Inflammatory macrophage (primary cell): ENCODE results near the gene ASPDH.

Experiments used
- DNase-seq, 2 donors: peaks; one replicate each; pipeline ENCODE4 v3.0.0-alpha.2; 2020 to 2022

The ASPDH gene

GRCh38 chr19:50494186-50495019 is 19.3 kb downstream of the ASPDH start:
- no peak for DNase-seq

DNA sequence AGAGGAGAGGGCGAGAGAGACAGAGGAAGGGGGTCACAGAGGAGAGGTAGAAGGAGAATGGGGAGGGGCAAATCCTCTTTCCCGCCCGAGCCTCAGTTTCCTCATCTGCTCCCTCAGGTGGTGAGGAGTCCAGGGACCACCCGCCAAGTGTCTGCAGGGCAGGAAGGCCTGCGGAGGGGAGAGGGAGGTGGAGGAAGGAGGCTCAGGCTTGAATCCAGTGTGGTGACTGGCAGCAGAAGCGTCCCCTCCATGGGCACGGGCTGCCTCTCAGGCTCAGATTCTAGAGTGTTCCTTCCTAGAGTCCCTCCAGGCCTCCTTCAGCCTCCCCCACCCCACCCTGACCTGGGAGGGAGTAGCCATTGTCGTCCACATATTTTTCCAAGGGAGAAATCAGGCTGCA is 20.5 kb downstream of the ASPDH start:
- DNase-seq: no peak

- peak in 1 of 2 donors; percentile 23 for DNase-seq
Measured at GRCh38 chr19:50492303-50493052, 21.2 kb downstream of the ASPDH start.

- DNase-seq: no peak
Measured at GRCh38 chr19:50490991-50491472, 22.7 kb downstream of the ASPDH start.

GRCh38 chr19:50490411-50490811 is 23.3 kb downstream of the ASPDH start:
- no peak for DNase-seq

DNA sequence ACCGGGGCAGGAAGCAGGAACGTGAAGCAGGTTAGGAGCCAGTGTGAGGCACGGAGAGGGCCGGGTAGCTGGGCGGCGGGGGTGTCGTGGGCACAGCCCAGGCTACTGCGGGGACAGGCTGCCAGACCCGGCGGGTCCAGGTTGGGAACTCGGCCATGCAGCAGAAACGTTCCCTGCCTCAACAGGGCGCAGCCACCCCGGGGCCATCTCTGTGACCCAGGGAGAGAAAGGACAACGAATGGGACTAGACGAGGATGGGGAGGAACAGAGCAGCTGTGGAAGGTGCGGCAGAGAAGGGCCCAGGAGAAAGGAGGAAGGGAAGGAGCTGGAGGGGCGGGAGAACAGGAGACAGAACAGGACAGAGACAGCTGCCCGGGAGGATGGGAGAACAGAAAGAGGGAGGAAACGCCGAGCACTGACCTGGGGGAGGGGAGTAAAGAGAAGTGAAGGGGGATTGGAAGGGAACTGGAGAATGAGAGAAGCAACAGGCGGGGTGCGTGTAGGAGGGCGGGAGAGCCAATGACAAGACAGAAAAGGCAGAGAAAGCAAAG is 24.2 kb downstream of the ASPDH start:
- DNase-seq: peak; percentile 14 to 35

GRCh38 chr19:50488389-50489194 is 25.1 kb downstream of the ASPDH start:
- peak in 1 of 2 donors; percentile 31 for DNase-seq

GRCh38 chr19:50486823-50487515 is 26.7 kb downstream of the ASPDH start:
- peak; percentile 48 for DNase-seq

DNA sequence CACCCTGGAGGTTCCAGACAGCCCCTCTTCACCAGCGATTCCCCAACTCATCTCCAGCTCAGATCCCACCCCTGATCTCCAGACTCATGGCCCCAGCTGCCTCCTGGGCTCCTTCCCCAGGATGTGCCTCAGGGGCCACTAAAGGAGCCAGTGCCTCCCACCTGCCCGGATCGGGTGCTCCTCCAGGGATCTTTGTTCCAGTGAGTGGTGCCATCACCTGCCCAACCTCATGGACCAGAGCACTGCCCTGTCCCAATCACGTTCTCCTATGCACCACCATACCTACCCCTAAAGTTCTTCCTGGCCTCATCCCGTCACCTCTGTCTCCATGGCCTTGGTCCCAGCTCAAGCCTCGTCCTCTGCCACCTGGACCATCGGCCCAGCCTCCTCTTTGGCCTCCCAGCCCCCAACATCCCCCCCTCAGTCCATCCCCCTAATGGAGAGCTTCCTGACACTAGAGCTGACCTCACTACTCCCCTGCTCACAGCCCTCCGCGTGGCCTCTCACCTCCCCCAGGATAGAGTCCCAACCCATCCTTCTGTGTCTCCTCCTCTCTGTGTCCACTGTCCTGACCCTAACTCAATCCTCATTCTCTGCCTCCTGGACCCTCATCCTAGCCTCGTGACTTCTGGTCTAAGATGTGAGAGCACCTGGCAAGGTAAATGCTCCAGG is 28.3 kb downstream of the ASPDH start:
- no peak for DNase-seq

- no peak for DNase-seq
Measured at GRCh38 chr19:50482916-50483315, 30.8 kb downstream of the ASPDH start.

DNA sequence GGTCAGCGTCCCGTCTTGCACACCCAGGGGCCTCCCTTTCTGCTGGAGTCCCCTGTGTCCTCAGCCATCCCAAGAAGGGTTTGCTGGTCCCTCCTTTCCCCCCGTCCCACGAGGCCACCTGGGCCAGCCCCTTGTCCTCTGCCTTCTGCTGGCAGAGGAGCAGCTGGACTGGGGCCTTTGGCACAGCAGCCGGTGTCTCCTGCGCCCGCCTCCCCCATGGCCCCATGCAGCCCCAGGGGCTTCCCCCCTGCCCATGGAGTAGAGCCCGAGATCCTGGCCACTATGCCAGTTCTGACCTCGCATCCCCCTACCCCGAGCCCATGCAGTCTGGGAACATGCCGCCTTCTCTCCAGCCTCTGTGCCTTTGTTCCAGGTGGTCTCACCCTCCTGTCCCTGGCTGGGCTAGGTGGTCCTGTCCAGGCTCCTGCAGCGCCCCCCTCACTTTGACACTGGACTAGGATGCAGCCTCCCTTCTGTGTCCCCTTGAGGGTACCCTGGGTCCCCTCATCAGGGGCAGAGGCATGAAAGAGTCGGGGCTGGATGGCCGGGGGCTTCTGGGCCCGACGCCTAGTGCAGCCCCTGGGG is 31.4 kb downstream of the ASPDH start:
- DNase-seq: no peak

- no peak for DNase-seq
Measured at GRCh38 chr19:50481351-50482149, 32.2 kb downstream of the ASPDH start.

DNA sequence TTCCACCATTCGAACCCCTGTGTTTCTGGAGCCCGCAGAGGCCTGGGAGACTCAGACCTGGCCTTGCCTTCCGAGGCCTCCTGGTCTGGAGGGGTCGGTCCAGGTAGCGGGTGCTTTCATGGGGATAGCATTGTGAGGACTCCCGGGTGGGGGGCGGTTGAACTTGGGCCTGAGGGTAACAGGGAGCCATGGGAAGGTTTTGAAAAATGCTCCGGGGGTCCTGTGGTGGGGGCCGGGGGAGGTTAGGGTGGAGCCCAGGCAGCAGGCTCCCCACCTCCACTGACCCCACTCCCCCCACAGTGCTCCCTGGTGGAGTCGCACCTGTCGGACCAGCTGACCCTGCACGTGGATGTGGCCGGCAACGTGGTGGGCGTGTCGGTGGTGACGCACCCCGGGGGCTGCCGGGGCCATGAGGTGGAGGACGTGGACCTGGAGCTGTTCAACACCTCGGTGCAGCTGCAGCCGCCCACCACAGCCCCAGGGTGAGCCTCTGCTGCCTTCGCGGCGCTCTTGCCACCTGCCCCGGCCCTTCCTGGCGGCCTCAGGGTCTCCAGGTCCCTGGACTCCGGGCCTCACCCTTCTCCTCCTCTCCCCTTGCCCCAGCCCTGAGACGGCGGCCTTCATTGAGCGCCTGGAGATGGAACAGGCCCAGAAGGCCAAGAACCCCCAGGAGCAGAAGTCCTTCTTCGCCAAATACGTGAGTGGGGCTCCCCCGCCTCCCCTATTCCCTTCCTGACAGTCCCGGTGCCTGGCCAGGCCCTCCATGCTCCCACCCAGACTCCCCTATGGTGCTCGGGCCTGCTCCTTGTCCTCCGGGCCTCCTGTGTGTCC is 33.2 kb downstream of the ASPDH start:
- no peak for DNase-seq

DNA sequence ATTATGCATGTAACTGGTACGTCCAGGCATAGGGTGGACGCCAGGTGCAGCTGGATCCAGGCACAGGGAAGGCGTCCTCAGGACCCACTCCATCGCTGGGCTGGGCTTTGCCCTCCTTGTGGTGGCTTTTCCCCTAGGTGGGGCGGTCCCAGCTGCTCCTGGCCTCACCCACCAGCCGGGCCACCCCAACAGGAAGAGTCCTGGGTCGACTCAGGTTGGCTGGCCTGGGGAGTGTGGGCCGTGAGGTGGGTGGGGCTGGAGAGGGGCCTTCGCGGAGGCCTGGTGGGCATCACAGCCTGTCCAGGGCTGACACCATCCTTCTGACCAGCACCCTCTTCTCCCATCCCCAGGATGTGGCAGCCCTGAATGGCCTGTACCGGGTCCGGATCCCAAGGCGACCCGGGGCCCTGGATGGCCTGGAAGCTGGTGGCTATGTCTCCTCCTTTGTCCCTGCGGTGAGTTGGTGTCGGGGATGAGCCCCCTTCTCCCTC is 33.9 kb downstream of the ASPDH start:
- no peak for DNase-seq

- DNase-seq: peak in 1 of 2 donors; percentile 14
Measured at GRCh38 chr19:50478901-50479715, 34.6 kb downstream of the ASPDH start.

DNA sequence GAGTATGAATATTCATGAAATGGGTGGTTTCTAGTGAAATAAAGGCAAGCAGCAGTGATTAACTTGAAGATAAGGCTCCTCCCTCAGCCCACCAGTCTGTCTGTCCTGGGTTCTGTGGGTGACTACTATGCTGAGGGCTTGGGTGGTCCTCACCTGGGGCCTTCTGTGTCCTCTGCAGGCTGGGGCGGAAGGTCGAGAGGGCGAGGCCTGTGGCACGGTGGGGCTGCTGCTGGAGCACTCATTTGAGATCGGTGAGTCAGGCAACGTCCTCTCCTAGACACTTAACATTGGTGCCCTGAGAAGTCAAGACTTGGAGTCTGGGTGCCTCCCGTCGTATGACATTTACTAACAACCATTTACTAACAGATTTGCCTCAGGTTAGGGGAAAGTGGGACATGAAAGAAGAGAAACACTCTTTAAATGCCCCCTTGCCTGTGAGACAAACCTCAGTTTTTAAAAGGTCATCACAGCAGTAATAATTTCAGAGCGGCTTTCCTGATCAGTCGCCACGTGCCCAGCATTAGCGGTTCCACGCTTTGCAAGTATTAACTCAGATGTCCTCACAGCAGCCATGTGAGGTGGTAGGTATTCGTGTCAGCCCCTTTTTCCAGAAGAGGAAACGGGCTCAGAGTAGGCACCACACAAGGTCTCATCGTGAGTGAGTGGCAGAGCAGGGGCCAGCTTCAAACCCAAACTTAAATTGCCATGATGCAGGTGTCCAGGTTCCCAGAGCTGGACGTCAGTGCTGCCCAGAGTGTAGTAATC is 35.8 kb downstream of the ASPDH start:
- no peak for DNase-seq

DNA sequence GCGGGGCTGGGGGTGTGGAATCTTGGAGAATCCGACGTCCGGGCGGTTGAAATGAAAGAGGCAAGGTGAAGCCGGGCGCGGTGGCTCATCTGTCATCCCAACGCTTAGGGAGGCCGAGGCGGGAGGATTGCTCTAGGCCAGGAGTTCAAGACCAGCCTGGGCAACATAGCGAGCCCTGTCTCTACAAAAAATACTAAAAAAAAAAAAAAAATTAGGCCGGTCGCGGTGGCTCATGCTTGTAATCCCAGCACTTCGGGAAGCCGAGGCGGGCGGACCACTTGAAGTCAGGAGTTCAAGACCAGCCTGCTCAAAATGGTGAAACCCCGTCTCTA is 36.8 kb downstream of the ASPDH start:
- no peak for DNase-seq
